Transverse colon (tissue), 4 donors: ENCODE data around the gene PRKCE.

Experiments used
- EP300 ChIP-seq: sonication (generic); formaldehyde crosslinking; IDR thresholded peaks from one replicate; pipeline ENCODE4 v1.6.1; 2017; ENCODE audit warnings: antibody characterized with exemption, low read depth
- POLR2AphosphoS5 ChIP-seq, 3 donors: sonication (generic); formaldehyde crosslinking; IDR thresholded peaks; one replicate each; pipeline ENCODE4 v1.6.1; 2016; ENCODE audit warnings: antibody characterized with exemption in 3 of 3
- TF ChIP-seq, protein P1 (sequence below), 5 experiments: fragments of 200-600 bp in 3 of 5; fragments of 450-650 bp in 2 of 5; sonication (generic) in 3 of 5; IDR thresholded peaks; 1 replicate in 2 of 5; 2 replicates in 3 of 5; pipeline ENCODE4 v1.5.1; 2016 to 2017; ENCODE audit warnings: antibody characterized with exemption in 5 of 5, inconsistent platforms in 3 of 5, mild to moderate bottlenecking in 2 of 5, moderate library complexity in 1 of 5

DNA sequence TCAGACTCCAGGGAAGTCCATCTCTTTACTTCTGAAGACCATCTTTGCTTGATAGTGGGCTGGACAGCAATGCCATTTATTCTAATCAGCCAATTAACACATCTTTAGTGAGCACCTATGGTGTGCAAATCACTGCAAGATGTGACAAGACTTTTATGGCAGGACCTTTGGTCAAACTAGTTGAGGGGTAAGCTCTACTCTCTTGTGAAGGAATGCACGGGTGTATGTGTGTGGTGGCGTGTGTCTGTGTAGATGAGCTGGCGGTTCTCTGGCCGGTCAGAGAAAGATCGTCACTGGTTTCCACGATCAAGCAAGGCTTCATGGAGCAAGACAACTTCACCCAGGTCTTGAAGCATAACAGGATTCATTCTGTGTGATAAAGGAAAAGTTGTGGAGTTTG lies 364.6 kb downstream of the PRKCE start:
- TF ChIP-seq, protein P1, sequence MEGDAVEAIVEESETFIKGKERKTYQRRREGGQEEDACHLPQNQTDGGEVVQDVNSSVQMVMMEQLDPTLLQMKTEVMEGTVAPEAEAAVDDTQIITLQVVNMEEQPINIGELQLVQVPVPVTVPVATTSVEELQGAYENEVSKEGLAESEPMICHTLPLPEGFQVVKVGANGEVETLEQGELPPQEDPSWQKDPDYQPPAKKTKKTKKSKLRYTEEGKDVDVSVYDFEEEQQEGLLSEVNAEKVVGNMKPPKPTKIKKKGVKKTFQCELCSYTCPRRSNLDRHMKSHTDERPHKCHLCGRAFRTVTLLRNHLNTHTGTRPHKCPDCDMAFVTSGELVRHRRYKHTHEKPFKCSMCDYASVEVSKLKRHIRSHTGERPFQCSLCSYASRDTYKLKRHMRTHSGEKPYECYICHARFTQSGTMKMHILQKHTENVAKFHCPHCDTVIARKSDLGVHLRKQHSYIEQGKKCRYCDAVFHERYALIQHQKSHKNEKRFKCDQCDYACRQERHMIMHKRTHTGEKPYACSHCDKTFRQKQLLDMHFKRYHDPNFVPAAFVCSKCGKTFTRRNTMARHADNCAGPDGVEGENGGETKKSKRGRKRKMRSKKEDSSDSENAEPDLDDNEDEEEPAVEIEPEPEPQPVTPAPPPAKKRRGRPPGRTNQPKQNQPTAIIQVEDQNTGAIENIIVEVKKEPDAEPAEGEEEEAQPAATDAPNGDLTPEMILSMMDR (IDR thresholded peaks at IDR 0.05): no peak
- TF ChIP-seq POLR2AphosphoS5 (IDR thresholded peaks at IDR 0.05): no peak
- TF ChIP-seq EP300: no peak
